WTC11 (cell line): ENCODE measurements around the gene PALM2AKAP2.

ENCODE experiments used
- CREB1 ChIP-seq: sonication (generic); formaldehyde crosslinking; IDR thresholded peaks from 2 replicates; pipeline ENCODE4 v1.8.0; 2023; ENCODE audit warnings: mild to moderate bottlenecking, missing genetic modification reagents
- CREM ChIP-seq: sonication (generic); formaldehyde crosslinking; IDR thresholded peaks from 2 replicates; pipeline ENCODE4 v1.8.1; 2022; ENCODE audit warnings: mild to moderate bottlenecking, missing genetic modification reagents, moderate library complexity
- CTCF ChIP-seq: fragments of 200-600 bp; IDR thresholded peaks from 2 replicates; pipeline ENCODE4 v1.8.0; 2022; ENCODE audit warnings: antibody characterized with exemption
- JUN ChIP-seq: sonication (generic); formaldehyde crosslinking; IDR thresholded peaks from 2 replicates; pipeline ENCODE4 v1.8.0; 2023; ENCODE audit warnings: mild to moderate bottlenecking, missing genetic modification reagents
- MLX ChIP-seq: sonication (generic); formaldehyde crosslinking; IDR thresholded peaks from 2 replicates; pipeline ENCODE4 v1.8.1; 2023; ENCODE audit warnings: mild to moderate bottlenecking, missing genetic modification reagents, moderate library complexity
- USF1 ChIP-seq: sonication (generic); formaldehyde crosslinking; IDR thresholded peaks from 2 replicates; pipeline ENCODE4 v1.8.0; 2022; ENCODE audit warnings: mild to moderate bottlenecking, missing genetic modification reagents
- ZMAT4 ChIP-seq: fragments of 250-450 bp; sonication (Bioruptor Pico); IDR thresholded peaks from 2 replicates; pipeline ENCODE4 v1.9.0; 2021; ENCODE audit warnings: mild to moderate bottlenecking
- ZNF138 ChIP-seq: sonication (generic); formaldehyde crosslinking; conservative IDR thresholded peaks from 2 replicates; pipeline ENCODE4 v1.8.1; 2022; ENCODE audit warnings: mild to moderate bottlenecking, moderate library complexity, missing genetic modification reagents
- ZNF512 ChIP-seq: sonication (generic); formaldehyde crosslinking; IDR thresholded peaks from 2 replicates; pipeline ENCODE4 v1.8.1; 2022; ENCODE audit warnings: missing genetic modification reagents, borderline replicate concordance
- TF ChIP-seq, protein P1 (sequence below): sonication (generic); formaldehyde crosslinking; IDR thresholded peaks from 2 replicates; pipeline ENCODE4 v1.8.1; 2022; ENCODE audit warnings: low read depth, missing genetic modification reagents, borderline replicate concordance
- TF ChIP-seq, protein P2 (sequence below): sonication (generic); formaldehyde crosslinking; IDR thresholded peaks from 2 replicates; pipeline ENCODE4 v1.8.1; 2022; ENCODE audit warnings: mild to moderate bottlenecking, moderate library complexity, missing genetic modification reagents
- TF ChIP-seq, protein P3 (sequence below): sonication (generic); formaldehyde crosslinking; IDR thresholded peaks from 2 replicates; pipeline ENCODE4 v1.8.1; 2023; ENCODE audit warnings: mild to moderate bottlenecking, missing genetic modification reagents, moderate library complexity

GRCh38 chr9:109815366-109815947 is 35.5 kb downstream of the PALM2AKAP2 start:
- TF ChIP-seq, protein P1, sequence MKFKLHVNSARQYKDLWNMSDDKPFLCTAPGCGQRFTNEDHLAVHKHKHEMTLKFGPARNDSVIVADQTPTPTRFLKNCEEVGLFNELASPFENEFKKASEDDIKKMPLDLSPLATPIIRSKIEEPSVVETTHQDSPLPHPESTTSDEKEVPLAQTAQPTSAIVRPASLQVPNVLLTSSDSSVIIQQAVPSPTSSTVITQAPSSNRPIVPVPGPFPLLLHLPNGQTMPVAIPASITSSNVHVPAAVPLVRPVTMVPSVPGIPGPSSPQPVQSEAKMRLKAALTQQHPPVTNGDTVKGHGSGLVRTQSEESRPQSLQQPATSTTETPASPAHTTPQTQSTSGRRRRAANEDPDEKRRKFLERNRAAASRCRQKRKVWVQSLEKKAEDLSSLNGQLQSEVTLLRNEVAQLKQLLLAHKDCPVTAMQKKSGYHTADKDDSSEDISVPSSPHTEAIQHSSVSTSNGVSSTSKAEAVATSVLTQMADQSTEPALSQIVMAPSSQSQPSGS (CRISPR knock-in tag), result no peak
- TF ChIP-seq CTCF (no peak), JUN (no peak), CREM (CRISPR knock-in tag) (no peak), ZNF138 (no peak), ZNF512 (CRISPR knock-in tag) (no peak), CREB1 (CRISPR knock-in tag) (no peak), ZMAT4 (CRISPR knock-in tag) (no peak), MLX (CRISPR knock-in tag) (no peak), USF1 (CRISPR knock-in tag) (no peak)
- TF ChIP-seq, protein P2, sequence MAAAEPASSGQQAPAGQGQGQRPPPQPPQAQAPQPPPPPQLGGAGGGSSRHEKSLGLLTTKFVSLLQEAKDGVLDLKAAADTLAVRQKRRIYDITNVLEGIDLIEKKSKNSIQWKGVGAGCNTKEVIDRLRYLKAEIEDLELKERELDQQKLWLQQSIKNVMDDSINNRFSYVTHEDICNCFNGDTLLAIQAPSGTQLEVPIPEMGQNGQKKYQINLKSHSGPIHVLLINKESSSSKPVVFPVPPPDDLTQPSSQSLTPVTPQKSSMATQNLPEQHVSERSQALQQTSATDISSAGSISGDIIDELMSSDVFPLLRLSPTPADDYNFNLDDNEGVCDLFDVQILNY (CRISPR knock-in tag), result no peak
- TF ChIP-seq, protein P3, sequence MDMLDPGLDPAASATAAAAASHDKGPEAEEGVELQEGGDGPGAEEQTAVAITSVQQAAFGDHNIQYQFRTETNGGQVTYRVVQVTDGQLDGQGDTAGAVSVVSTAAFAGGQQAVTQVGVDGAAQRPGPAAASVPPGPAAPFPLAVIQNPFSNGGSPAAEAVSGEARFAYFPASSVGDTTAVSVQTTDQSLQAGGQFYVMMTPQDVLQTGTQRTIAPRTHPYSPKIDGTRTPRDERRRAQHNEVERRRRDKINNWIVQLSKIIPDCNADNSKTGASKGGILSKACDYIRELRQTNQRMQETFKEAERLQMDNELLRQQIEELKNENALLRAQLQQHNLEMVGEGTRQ (CRISPR knock-in tag), result no peak
